Raji (cell line): Measurements from ENCODE around the gene DYNLL1.

Experiments used
- POLR2A ChIP-seq: IDR thresholded peaks from 2 replicates; pipeline ENCODE4 v1.6.1; 2011; ENCODE audit warnings: low read depth, low read length, control low read depth; ENCODE audit not compliant: insufficient read depth

DYNLL1 gene

DNA sequence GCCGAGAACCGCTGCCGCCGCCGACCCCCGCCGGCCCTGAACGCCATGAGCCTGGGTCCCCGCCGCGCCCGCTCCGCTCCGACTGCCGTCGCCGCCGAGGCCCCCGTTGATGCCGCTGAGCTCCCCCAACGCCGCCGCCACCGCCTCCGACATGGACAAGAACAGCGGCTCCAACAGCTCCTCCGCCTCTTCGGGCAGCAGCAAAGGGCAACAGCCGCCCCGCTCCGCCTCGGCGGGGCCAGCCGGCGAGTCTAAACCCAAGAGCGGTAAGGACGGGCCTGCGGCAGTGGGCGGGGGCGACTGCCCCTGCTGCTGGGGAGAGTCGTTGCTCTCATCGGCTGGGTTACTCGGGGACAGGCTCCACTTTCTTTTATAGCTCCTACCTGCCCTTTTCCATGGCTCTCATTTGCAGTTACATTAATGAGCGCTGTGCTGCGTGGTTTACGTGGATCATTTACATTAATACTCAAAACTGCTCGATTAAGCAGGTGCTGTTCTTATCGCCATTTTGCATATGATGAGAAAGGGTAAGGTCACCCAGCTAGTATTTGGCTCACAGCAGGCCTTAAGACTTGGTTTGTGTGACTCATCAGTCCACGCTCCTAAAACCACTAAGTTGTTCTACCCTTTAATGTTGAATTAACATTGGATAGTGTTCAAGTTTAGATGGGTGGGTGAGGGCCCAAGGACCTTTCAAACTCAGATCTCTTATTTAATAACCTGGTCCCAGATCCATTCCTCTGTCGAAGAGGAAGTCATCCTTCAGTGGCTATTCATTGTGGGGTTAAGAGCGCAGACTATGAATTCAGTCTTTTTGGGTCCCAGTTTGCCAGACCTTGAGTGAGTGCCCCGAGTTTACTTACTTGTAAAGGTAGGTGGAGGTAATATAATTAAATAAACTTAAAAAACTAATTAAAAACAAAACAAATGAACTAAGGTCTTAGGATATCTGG, 39.1 kb downstream of the DYNLL1 start:
- peak; percentile 91 for TF ChIP-seq POLR2A

DNA sequence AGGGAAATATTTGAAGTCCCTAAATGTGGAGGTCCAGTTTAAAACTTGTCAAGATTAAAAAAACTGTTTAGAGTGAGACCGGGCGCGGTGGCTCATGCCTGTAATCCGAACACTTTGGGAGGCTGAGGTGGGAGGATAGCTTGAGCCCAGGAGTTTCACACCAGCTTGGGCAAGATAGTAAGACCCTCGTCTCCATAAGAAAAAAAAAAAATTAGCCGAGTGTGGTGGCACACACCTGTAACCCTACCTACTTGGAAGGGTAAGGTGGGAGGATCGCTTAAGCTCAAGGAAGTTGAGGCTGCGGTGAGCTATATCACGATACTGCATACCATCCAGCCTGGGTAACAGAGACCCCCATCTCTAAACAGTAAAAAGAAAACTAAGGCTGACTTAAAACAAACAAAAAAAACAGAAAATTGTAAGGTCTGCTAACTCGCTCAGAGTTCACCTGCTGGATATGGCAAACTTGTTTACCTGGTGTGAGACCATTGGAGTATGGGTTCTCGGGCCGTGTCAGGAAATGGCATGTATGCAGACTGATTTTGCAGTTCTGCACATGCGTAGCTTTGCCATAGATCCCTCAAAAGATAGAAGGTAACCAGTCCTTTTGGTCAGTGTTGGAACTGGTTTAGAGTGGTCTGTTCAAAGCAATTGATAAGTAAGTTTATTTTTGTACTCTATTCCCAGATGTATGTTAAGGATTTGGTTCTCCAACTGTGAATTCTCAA, 40.3 kb downstream of the DYNLL1 start:
- no peak for TF ChIP-seq POLR2A

DNA sequence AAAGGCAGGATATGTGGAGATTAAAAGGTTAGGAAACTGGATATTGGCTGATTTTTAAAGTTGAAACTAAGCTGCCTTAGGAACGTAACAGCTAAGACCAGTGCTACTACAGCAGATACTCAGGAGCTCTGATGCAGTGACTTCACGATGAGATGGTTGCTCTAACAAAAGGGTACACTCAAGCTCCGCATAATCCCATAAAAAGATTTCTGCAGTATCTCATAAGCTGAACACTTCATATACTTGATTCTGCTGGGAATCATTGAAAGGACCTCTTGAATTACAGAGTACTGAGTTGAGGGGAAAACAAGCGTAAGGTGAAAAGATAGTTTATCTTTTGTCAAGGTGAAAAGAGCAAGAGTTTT, 41.9 kb downstream of the DYNLL1 start:
- TF ChIP-seq POLR2A = no peak

DNA sequence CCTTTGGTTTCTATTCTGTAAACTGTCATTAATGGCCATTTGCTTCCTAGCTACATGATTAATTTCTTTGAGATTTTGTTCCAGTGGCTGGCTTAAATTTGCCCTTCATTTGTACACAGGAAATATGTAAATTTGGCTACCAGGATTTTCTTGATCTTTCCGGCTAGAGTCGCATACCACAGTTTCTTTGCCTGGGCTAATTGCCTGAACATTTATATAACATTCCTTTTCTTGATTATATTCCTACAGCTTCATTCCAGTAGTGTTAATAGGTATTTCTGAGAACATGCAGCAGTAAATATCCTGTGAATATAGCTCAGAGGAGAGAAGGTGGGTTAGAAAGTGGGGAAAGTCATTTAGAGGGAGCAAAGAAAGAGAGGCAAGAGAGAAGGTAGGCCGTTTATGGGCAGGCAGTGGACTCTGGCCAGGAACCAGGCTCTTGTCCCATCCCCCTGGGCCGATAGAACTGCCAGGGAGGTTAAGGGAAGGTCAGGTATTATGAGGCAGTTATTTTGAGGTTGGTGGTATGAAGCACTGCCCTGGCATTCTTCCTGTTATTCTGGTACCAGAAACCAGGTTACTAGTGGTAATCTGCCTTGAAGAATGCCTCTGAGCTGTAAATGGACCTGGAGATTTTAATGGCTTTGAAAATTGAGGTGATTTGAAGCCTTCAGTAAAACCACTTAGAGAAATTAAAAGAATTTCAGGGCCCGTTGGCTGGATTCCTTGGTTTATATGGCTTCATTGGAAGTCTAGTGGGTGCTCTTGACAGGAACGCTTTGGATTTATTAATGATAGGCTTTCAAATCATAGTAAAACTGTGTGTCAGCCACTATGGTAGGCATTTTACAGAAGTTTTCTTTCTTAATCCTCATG, 42.6 kb downstream of the DYNLL1 start:
- no peak for TF ChIP-seq POLR2A

DNA sequence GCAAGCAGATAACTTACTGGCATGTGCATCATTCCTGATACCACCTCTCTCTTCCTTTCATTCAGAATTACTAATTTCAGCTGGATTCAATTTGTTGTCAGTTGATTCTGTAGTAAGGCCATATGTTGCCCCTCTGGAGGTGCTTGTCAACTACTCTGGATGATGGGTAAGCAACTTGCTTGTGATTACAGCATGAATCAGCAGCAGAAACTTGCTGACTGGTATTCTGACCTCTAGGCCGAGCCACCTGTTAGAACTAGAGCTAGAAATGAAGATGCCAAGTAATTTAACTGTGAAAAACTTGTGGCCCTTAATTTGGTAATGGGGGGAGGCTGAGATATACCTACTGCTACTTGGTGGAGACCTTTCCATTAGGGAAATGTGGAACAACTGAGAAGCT, 43.4 kb downstream of the DYNLL1 start:
- no peak for TF ChIP-seq POLR2A

DNA sequence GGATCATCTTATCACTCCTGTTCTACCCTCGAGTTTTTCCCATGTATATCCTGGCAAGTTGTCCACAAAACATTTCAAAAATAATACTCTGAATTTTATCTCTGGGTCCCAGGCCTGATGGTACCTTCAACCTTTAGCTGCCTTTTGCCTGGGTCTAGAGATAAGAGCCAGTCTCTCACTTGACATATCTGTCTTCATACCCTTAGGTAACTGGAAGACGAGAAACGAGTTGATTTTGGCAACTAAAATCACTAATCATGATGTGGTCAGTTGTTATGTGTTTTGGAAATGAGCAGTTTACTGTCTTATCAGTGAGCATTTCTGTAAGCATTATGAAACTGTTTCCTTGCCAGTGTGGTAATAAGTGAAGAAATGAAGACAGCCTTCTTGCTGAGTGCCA, 44.5 kb downstream of the DYNLL1 start:
- no peak for TF ChIP-seq POLR2A

DNA sequence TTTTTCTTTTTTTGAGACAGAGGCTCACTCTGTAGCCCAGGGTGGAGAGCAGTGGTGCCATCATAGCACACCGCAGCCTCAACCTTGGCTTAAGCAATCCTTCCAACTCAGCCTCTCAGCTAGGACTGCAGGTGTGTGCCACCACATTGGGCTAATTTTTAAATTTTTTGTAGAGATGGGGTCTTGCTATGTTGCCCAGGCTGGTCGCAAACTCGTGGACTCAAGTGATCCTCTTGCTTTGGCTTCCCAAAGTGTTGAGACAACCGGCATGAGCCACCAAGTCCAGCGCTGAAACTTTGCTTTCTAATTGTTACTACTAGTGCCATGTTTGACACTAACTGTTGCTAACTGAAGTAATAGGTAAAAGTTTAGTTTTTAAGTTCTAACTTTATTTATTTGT, 46.3 kb downstream of the DYNLL1 start:
- no peak for TF ChIP-seq POLR2A

DNA sequence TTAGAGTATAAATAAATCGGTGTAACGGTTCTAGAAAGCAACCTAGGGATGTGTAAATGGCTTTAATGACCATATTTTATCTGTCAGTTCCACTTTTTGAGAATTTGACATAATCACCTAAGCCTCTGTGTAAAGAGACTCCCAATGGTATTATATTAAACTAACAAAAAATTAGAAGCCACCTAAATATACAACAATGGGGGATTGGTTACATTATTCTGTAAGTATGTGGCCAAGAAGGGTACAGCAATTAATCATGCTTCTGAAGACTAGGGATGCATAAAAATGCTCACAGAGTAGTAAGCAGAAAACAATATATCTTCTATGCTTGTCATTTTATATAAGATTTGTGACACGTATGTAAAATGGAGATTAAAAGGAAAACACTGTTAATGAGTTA, 48.8 kb downstream of the DYNLL1 start:
- TF ChIP-seq POLR2A = no peak

DNA sequence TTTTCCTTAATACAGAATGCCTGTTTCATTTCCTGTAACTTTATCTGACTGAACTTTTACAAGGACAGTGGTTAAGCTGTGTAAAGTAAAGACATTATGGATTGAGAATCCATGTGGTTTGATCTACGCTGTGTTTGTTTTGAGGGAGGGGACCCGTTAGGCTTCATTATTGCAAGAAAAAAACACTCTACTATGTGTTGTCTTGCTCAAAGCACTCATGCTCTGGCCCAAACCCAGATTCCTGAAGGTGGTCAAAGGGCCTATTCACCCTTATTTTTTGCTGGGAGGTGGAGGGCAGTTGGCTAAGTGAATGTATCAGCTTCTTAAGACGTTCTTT, 50.1 kb downstream of the DYNLL1 start:
- no peak for TF ChIP-seq POLR2A
